ENCODE data around the gene HMGB3. TPM values are rescaled to one million over a fixed set of nuclear protein-coding genes. Genes with fewer than 3 reads are reported as not detected.

Gene HMGB3
- total and polyA plus RNA-seq, 8 donors, result 30.2 to 180 (median 116) TPM

DNA sequence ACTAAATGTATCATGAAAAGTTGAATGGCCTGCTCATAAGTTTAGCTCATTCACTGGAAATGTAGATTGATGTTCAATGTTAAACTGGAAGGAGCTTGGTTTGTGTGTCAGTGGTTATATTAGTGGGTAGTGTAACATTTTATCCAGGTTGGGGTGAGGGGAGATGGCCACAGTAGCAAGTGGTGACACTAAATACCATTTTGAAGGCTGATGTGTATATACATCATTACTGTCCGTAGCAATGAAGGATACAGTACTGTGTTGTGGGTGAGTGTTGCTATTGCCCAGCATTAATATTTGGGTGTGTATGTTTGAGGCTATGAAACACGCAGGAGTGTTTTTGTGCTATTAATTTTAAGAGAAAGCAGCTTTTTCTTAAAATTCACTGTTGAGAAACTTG is 6.3 kb downstream of the HMGB3 start:
- Histone ChIP-seq H3K36me3 (peaks cover 0 to 7% of the 10 kb centered on the region in 2 donors), H3K27ac (no peak overlapping the region), H3K27me3 (no peaks in the 10 kb centered on the region), H3K4me3 (no peak overlapping the region), H3K9me3 (no peaks in the 10 kb centered on the region), H3K4me1 (no peaks in the 10 kb centered on the region)
- no peak for ATAC-seq
- intact Hi-C loops (cut with DNase I), result no loop called here
- DNase-seq, result no peak
- TF ChIP-seq, protein P1, sequence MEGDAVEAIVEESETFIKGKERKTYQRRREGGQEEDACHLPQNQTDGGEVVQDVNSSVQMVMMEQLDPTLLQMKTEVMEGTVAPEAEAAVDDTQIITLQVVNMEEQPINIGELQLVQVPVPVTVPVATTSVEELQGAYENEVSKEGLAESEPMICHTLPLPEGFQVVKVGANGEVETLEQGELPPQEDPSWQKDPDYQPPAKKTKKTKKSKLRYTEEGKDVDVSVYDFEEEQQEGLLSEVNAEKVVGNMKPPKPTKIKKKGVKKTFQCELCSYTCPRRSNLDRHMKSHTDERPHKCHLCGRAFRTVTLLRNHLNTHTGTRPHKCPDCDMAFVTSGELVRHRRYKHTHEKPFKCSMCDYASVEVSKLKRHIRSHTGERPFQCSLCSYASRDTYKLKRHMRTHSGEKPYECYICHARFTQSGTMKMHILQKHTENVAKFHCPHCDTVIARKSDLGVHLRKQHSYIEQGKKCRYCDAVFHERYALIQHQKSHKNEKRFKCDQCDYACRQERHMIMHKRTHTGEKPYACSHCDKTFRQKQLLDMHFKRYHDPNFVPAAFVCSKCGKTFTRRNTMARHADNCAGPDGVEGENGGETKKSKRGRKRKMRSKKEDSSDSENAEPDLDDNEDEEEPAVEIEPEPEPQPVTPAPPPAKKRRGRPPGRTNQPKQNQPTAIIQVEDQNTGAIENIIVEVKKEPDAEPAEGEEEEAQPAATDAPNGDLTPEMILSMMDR (IDR thresholded peaks at IDR 0.05), result no peak

DNA sequence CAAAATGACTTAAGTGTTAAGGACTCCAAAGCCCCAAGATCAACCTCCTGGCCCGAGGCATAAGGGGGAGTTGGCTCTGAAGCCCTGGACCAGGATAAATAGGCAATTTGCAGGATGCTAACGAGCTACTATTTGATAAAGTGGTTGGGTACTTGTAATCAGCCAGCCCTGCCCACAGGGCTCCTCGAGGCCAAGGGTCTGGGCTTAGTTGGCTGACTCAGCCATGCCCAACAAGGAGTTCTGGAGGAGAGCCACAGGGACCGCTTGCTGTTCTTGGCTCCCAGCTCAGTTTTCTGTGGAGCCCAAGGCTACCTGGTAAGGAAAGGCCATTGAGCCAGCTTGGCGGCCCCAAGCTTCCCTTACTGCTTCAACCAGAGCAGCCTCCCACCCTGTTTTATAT is 7.8 kb downstream of the HMGB3 start:
- H3K4me1 ChIP-seq, result no peaks in the 10 kb centered on the region
- no peak for DNase-seq
- no peak for ATAC-seq
- no peaks in the 10 kb centered on the region for H3K27me3 ChIP-seq
- peaks cover 0 to 7% of the 10 kb centered on the region in 2 donors for H3K36me3 ChIP-seq
- TF ChIP-seq, protein P1 (IDR thresholded peaks at IDR 0.05), result no peak
- H3K4me3 ChIP-seq, result no peak overlapping the region
- intact Hi-C loops (cut with DNase I), result no loop called here
- no peak overlapping the region for H3K27ac ChIP-seq
- H3K9me3 ChIP-seq, result no peaks in the 10 kb centered on the region

GRCh38 chrX:151000861-151001331 is 17.8 kb downstream of the HMGB3 start:
- H3K9me3 ChIP-seq, result no peaks in the 10 kb centered on the region
- ATAC-seq, result no peak
- intact Hi-C loops (cut with DNase I), result no loop called here
- no peak overlapping the region for H3K4me3 ChIP-seq
- no peaks in the 10 kb centered on the region for H3K27me3 ChIP-seq
- no peaks in the 10 kb centered on the region for H3K36me3 ChIP-seq
- H3K27ac ChIP-seq, result no peak overlapping the region
- no peaks in the 10 kb centered on the region for H3K4me1 ChIP-seq
- peak in 2 of 4 donors; percentile 12 to 23 for DNase-seq
- TF ChIP-seq, protein P1 (IDR thresholded peaks at IDR 0.05), result no peak

DNA sequence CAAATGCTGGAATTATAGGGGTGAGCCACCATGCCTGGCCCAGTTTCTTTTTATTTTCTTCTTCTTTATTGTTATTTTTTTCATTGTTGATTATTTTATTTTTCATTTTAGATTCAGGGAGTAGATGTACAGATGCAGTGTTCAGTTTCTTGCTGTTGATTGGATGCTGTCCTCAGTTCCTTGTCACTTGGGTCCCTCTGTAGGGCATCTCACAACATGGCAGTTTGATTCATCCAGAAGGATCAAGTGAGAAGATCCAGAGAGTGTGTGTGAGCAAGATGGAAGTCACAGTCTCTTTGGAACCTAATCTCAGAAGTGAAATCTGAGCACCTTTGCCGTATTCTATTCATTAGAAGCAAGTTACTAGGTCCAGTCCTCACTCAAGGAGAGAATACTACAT is 20.9 kb downstream of the HMGB3 start:
- intact Hi-C loops (cut with DNase I), result no loop called here
- DNase-seq, result no peak
- Histone ChIP-seq H3K4me3 (no peak overlapping the region), H3K36me3 (no peaks in the 10 kb centered on the region), H3K27me3 (no peaks in the 10 kb centered on the region), H3K27ac (no peak overlapping the region), H3K4me1 (no peaks in the 10 kb centered on the region), H3K9me3 (no peaks in the 10 kb centered on the region)
- ATAC-seq, result no peak
- TF ChIP-seq, protein P1 (IDR thresholded peaks at IDR 0.05), result no peak

DNA sequence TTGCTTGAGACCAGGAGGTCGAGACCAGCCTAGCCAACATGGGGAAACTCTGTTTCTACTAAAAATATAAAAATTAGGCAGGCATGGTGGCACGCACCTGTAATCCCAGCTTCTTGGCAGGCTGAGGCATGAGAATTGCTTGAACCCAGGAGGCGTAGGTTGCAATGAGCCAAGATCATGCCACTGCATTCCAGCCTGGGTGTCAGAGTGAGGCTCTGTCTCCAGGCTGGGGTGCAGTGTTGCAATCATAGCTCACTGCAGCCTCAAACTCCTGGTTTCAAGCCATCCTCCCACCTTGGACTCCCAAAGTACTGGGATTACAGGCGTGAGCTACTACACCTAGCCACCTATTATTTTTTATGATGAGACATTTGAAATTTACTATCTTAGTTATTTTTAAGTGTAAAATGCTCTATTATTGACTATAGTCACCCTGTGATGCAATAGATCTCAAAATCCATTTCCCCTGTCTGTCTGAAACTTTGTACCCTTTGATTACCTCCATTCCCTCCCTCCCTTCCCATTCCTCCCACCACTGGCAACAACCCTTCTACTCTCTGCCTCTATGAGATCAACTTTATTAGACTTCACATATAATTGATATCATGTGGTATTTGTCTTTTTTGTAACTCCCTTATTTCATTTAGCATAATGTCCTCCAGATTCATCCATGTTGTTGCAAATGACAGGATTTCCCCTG is 23.4 kb downstream of the HMGB3 start:
- TF ChIP-seq, protein P1 (IDR thresholded peaks at IDR 0.05), result no peak
- intact Hi-C loops (cut with DNase I), result no loop called here
- Histone ChIP-seq H3K4me1 (no peaks in the 10 kb centered on the region), H3K36me3 (no peaks in the 10 kb centered on the region), H3K27me3 (no peaks in the 10 kb centered on the region), H3K4me3 (no peak overlapping the region), H3K27ac (no peak overlapping the region), H3K9me3 (no peaks in the 10 kb centered on the region)
- ATAC-seq (no peak), DNase-seq (no peak)

All from left lung (tissue), 10 donors.